Caco-2 (cell line): ENCODE results near the gene LAMB2. TPM values are rescaled to one million over a fixed set of nuclear protein-coding genes. Genes with fewer than 3 reads are reported as not detected.

Source experiments
- BruUV-seq: library from RNA; stranded (reverse); fragments of 400-500 nt; replicated peaks from 2 replicates; lab custom pipeline; 2021; lab: Mats Ljungman, UMichigan
- CTCF ChIA-PET: fragments of 300-600 bp; sonication (Branson Sonifier 250); formaldehyde crosslinking; loops from one replicate; lab custom pipeline; 2022; ENCODE audit warnings: antibody characterized with exemption; lab: Charles Lee
- POLR2A ChIA-PET: fragments of 300-600 bp; sonication (Branson Sonifier 250); formaldehyde crosslinking; loops from one replicate; lab custom pipeline; 2022; ENCODE audit warnings: antibody characterized with exemption; lab: Charles Lee
- DNase-seq, 2 experiments: peaks; one replicate each; pipeline versions ENCODE4 v3.0.0 to v3.0.0-alpha.2; 2020 to 2022
- H3K27me3 ChIP-seq: replicated peaks from 2 replicates; pipeline ENCODE4 v1.6.0; 2011; ENCODE audit warnings: low read length; ENCODE audit not compliant: control insufficient read depth, insufficient read depth
- H3K36me3 ChIP-seq: 2 replicates; pipeline ENCODE4 v1.5.1; 2011; ENCODE audit warnings: low read length; ENCODE audit not compliant: control insufficient read depth, insufficient read depth
- H3K4me1 ChIP-seq: fragments of 250-450 bp; sonication (Bioruptor Pico); 2 replicates; pipeline ENCODE4 v1.5.1; 2020; ENCODE audit warnings: mild to moderate bottlenecking
- H3K4me3 ChIP-seq: 2 replicates; pipeline ENCODE4 v1.5.1; 2011; ENCODE audit warnings: low read depth, mild to moderate bottlenecking, control low read depth, low read length
- H3K9me3 ChIP-seq: fragments of 250-450 bp; sonication (Bioruptor Pico); 2 replicates; pipeline ENCODE4 v1.5.1; 2020; ENCODE audit warnings: mild to moderate bottlenecking, moderate library complexity
- H3K27ac Mint-ChIP-seq: one replicate; pipeline ENCODE4 v1.8.0; 2022; ENCODE audit warnings: mixed read lengths; ENCODE audit not compliant: unreplicated experiment
- H3K27me3 Mint-ChIP-seq: one replicate; pipeline ENCODE4 v1.8.0; 2022; ENCODE audit warnings: mixed read lengths; ENCODE audit not compliant: insufficient read depth, unreplicated experiment
- H3K36me3 Mint-ChIP-seq: one replicate; pipeline ENCODE4 v1.8.0; 2022; ENCODE audit warnings: mild to moderate bottlenecking, mixed read lengths; ENCODE audit not compliant: insufficient read depth, unreplicated experiment
- H3K4me1 Mint-ChIP-seq: one replicate; pipeline ENCODE4 v1.8.0; 2022; ENCODE audit warnings: low read depth, mixed read lengths; ENCODE audit not compliant: unreplicated experiment
- H3K4me3 Mint-ChIP-seq: one replicate; pipeline ENCODE4 v1.8.0; 2022; ENCODE audit warnings: mild to moderate bottlenecking, moderate library complexity, mixed read lengths; ENCODE audit not compliant: unreplicated experiment
- H3K9me3 Mint-ChIP-seq: one replicate; pipeline ENCODE4 v1.8.0; 2022; ENCODE audit warnings: mixed read lengths; ENCODE audit not compliant: unreplicated experiment
- intact Hi-C: fragments of 100-400 bp; cut with micrococcal nuclease; formaldehyde crosslinking; loops from one replicate; pipeline ENCODE4 v1.10.0; 2022; ENCODE audit not compliant: unreplicated experiment
- total RNA-seq: library from RNA; stranded (reverse); gene quantifications from 2 replicates; pipeline ENCODE4 v1.2.3, GENCODE V29; 2022
- TF ChIP-seq, protein P1 (sequence below), 2 experiments: fragments of 200-600 bp in 1 of 2; IDR thresholded peaks; 1 replicate in 1 of 2; 2 replicates in 1 of 2; pipeline versions ENCODE4 v1.5.1 to v1.8.0; 2011 to 2022; ENCODE audit warnings: antibody characterized with exemption in 1 of 2, control low read depth in 1 of 2, inconsistent platforms in 1 of 2, low read depth in 1 of 2, low read length in 1 of 2, mild to moderate bottlenecking in 1 of 2, moderate library complexity in 1 of 2; ENCODE audit not compliant: insufficient read depth in 1 of 2, severe bottlenecking in 1 of 2, unreplicated experiment in 1 of 2

The LAMB2 gene
- total RNA-seq, 1 experiment from 2014 or later: 189 TPM

DNA sequence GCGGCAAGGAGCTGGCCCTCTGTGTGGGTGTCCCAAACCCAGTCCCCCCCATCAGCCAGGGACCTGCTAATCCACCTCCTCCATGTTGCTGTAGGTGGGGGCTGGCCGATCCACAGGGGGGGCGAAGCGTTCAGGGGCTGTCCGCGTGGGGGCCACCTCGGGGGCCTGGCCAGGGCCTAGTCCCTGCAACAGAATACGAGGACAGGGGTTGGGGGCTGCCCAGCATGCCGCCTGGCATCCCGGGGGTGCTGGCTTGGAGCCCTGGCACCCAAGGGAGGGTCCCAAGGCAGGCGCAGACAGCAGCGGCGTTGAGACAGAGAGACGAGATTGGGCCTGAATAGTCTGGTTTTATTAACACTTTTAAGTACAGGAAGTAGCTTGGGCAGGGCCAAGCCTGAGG lies 24.5 kb downstream of the LAMB2 start:
- TF ChIP-seq, protein P1, sequence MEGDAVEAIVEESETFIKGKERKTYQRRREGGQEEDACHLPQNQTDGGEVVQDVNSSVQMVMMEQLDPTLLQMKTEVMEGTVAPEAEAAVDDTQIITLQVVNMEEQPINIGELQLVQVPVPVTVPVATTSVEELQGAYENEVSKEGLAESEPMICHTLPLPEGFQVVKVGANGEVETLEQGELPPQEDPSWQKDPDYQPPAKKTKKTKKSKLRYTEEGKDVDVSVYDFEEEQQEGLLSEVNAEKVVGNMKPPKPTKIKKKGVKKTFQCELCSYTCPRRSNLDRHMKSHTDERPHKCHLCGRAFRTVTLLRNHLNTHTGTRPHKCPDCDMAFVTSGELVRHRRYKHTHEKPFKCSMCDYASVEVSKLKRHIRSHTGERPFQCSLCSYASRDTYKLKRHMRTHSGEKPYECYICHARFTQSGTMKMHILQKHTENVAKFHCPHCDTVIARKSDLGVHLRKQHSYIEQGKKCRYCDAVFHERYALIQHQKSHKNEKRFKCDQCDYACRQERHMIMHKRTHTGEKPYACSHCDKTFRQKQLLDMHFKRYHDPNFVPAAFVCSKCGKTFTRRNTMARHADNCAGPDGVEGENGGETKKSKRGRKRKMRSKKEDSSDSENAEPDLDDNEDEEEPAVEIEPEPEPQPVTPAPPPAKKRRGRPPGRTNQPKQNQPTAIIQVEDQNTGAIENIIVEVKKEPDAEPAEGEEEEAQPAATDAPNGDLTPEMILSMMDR (IDR thresholded peaks at IDR 0.05; ENCODE audit: insufficient read depth in 1 of 2, low read depth in 1 of 2, low read length in 1 of 2, severe bottlenecking in 1 of 2, unreplicated experiment in 1 of 2): no peak
- Mint-ChIP-seq H3K27ac (no peak overlapping the region), H3K4me1 (peaks cover 7% of the 10 kb centered on the region), H3K36me3 (peaks cover 41% of the 10 kb centered on the region), H3K27me3 (no peaks in the 10 kb centered on the region), H3K4me3 (no peak overlapping the region), H3K9me3 (no peaks in the 10 kb centered on the region)
- no TSS peak for BruUV-seq
- intact Hi-C loops: no loop called here
- Histone ChIP-seq H3K4me1 (no peaks in the 10 kb centered on the region; the same call in 1 of the 2 replicates), H3K9me3 (no peaks in the 10 kb centered on the region), H3K36me3 (peaks cover 4% of the 10 kb centered on the region), H3K4me3 (no peak overlapping the region), H3K27me3 (no peaks in the 10 kb centered on the region)
- DNase-seq: no peak
- CTCF ChIA-PET: no interaction called here
- POLR2A ChIA-PET: interaction anchor here (0.6 kb wide), 1 partner anchor 36 kb away, joined by 4 read pairs; no protein-coding TSS in a partner anchor

DNA sequence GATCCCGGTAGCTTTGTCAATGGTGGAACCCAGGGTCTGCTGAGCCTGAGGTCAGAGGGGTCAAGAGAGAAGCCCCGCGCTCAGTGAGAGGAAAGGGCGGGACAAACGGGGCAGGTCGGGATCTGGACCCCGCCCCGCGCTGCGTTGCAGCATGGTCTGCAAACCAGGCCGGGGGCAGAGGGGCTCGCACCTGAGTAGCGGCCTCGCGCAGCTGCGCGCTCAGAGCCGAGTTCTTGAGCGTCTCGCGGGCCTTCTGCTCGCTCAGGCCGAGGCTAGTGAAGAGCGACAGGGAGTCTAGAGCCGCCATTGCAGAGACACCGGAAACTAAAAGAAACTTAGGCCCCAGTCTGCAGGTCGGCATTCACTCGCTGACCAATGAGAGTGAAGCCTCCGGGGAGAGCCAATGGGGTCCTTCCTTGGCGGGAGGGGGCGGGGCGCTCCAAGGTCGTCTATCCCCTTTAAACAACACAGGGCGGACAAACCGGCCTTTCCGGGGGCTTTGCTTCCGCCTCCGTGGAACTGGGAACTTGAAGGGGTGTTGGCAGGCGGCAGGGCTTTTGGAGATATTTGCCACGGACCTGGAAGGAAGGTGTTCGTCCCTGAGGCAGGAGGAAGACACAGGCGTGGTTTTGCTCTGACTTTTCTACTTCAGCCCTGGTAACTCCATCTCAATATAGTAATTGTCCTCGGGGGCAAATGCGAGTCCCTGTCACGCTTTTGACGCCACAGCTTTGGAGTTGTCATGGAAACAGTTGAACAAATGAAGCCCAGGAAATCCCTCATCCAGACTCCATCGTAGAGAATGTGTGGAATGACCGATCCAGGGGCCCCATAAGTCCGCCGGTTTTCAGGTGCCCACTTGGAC lies 28.2 kb downstream of the LAMB2 start, which contains the start of gene QARS1:
TSS of gene QARS1 (minus strand) at position 331 of the 865 bp plus-strand sequence. CDS start at position 307, 24 bp downstream.
- Mint-ChIP-seq H3K27ac (peak within 1 kb of the TSS; percentile 98), H3K9me3 (no peaks in the 10 kb centered on the region), H3K27me3 (no peaks in the 10 kb centered on the region), H3K4me3 (peak within 1 kb of the TSS; percentile 96), H3K36me3 (peaks cover 62% of the 10 kb centered on the region), H3K4me1 (peaks cover 7% of the 10 kb centered on the region)
- no peaks in the 10 kb centered on the region; the same call in 1 of the 2 replicates for H3K4me1 ChIP-seq
- peak within 1 kb of the TSS; percentile 80 for H3K4me3 ChIP-seq
- peak; percentile 95 to 96 for DNase-seq
- no TSS peak for BruUV-seq
- H3K9me3 ChIP-seq: no peaks in the 10 kb centered on the region
- POLR2A ChIA-PET: interaction anchor here (0.5 to 2.0 kb wide), 8 partner anchors 11 to 146 kb away, joined by 3 to 17 read pairs (median 6); partner anchors contain the start of genes LAMB2, QRICH1, USP19 and WDR6
- H3K27me3 ChIP-seq: no peaks in the 10 kb centered on the region
- intact Hi-C loops: loop anchor here (1.0 kb wide), 2 partner anchors 10 to 16 kb away; partner anchors contain the start of genes QRICH1 and USP19
- TF ChIP-seq, protein P1 (IDR thresholded peaks at IDR 0.05; ENCODE audit: insufficient read depth in 1 of 2, low read depth in 1 of 2, low read length in 1 of 2, severe bottlenecking in 1 of 2, unreplicated experiment in 1 of 2): no peak
- H3K36me3 ChIP-seq: peaks cover 7% of the 10 kb centered on the region
- CTCF ChIA-PET: interaction anchor here (0.6 to 1.4 kb wide), 4 partner anchors 9 to 54 kb away, joined by 3 to 8 read pairs (median 4); no protein-coding TSS in a partner anchor

DNA sequence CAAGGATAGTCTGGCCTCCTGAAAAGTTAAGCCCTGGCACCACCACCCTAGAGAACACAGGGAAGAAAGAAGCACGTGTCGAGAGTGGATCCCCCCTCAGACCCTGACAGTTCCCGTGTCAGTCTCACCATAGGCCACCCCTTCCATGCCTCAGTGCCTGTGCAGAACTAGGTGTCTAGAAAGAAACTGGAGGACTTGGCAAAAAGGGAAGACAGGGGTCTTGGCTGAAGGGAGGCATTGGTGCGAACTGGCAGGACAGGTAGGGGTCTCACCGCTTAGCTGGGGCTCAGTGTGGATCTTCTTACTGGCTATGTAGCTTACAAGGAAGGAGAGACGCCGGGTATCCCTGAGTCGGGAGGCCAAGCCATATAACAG lies 28.8 kb downstream of the LAMB2 start:
- H3K9me3 ChIP-seq: no peaks in the 10 kb centered on the region
- DNase-seq: no peak
- H3K27me3 ChIP-seq: no peaks in the 10 kb centered on the region
- H3K9me3 Mint-ChIP-seq: no peaks in the 10 kb centered on the region
- TF ChIP-seq, protein P1 (IDR thresholded peaks at IDR 0.05; ENCODE audit: insufficient read depth in 1 of 2, low read depth in 1 of 2, low read length in 1 of 2, severe bottlenecking in 1 of 2, unreplicated experiment in 1 of 2): no peak
- peak overlapping the region; percentile 98 for H3K27ac Mint-ChIP-seq
- H3K36me3 ChIP-seq: peaks cover 7% of the 10 kb centered on the region
- H3K36me3 Mint-ChIP-seq: peaks cover 66% of the 10 kb centered on the region
- POLR2A ChIA-PET: interaction anchor here (0.6 to 1.0 kb wide), 3 partner anchors 10 to 97 kb away, joined by 3 to 8 read pairs (median 5); partner anchors contain the start of genes QRICH1 and WDR6
- H3K27me3 Mint-ChIP-seq: no peaks in the 10 kb centered on the region
- H3K4me3 Mint-ChIP-seq: peak overlapping the region; percentile 96
- peaks cover 7% of the 10 kb centered on the region for H3K4me1 Mint-ChIP-seq
- H3K4me3 ChIP-seq: peak overlapping the region; percentile 80
- intact Hi-C loops: loop anchor here (1.0 kb wide), 2 partner anchors 10 to 16 kb away; partner anchors contain the start of genes QRICH1 and USP19
- H3K4me1 ChIP-seq: no peaks in the 10 kb centered on the region; the same call in 1 of the 2 replicates
- CTCF ChIA-PET: interaction anchor here (0.6 to 1.0 kb wide), 3 partner anchors 9 to 53 kb away, joined by 3 to 4 read pairs (median 4); no protein-coding TSS in a partner anchor
- BruUV-seq: TSS peak; percentile 63
